Osteocyte (in vitro differentiated cells): ENCODE data around the gene RHBG. TPM values are rescaled to one million over a fixed set of nuclear protein-coding genes. Genes with fewer than 3 reads are reported as not detected.
"Not testable (repeated sequence)": the region's sequence is repeated elsewhere in the genome, so short reads cannot be mapped to it uniquely, and the experiment has no call there.

ENCODE experiments used
- DNase-seq: peaks from one replicate; pipeline ENCODE4 v3.0.0; 2021; ENCODE audit warnings: mixed read lengths; ENCODE audit not compliant: unreplicated experiment; ENCODE audit errors: extremely low spot score
- H3K27ac Mint-ChIP-seq: one replicate; pipeline ENCODE4 v1.8.0; 2021; ENCODE audit warnings: mild to moderate bottlenecking, mixed read lengths; ENCODE audit not compliant: unreplicated experiment
- H3K27me3 Mint-ChIP-seq: one replicate; pipeline ENCODE4 v1.8.0; 2021; ENCODE audit warnings: mixed read lengths; ENCODE audit not compliant: unreplicated experiment
- H3K36me3 Mint-ChIP-seq: one replicate; pipeline ENCODE4 v1.8.0; 2021; ENCODE audit warnings: mixed read lengths; ENCODE audit not compliant: unreplicated experiment
- H3K4me1 Mint-ChIP-seq: one replicate; pipeline ENCODE4 v1.8.0; 2021; ENCODE audit warnings: mixed read lengths; ENCODE audit not compliant: unreplicated experiment
- H3K4me3 Mint-ChIP-seq: one replicate; pipeline ENCODE4 v1.8.0; 2021; ENCODE audit warnings: mild to moderate bottlenecking, moderate library complexity, mixed read lengths; ENCODE audit not compliant: unreplicated experiment
- H3K9me3 Mint-ChIP-seq: one replicate; pipeline ENCODE4 v1.8.0; 2021; ENCODE audit warnings: mixed read lengths; ENCODE audit not compliant: unreplicated experiment
- CTCF ChIP-seq: fragments of 200-600 bp; sonication (generic); IDR thresholded peaks from 2 replicates; pipeline ENCODE4 v1.5.0; 2021; ENCODE audit warnings: antibody characterized with exemption, mild to moderate bottlenecking, moderate library complexity
- long read RNA-seq: library from polyadenylated mRNA; unstranded; transcript quantifications from one replicate; pipeline ENCODE4 v2.0.0, GENCODE V29; 2021
- total RNA-seq: library from RNA; stranded (reverse); gene quantifications from 2 replicates; pipeline ENCODE4 v1.2.1, GENCODE V29; 2021

The RHBG gene, protein sequence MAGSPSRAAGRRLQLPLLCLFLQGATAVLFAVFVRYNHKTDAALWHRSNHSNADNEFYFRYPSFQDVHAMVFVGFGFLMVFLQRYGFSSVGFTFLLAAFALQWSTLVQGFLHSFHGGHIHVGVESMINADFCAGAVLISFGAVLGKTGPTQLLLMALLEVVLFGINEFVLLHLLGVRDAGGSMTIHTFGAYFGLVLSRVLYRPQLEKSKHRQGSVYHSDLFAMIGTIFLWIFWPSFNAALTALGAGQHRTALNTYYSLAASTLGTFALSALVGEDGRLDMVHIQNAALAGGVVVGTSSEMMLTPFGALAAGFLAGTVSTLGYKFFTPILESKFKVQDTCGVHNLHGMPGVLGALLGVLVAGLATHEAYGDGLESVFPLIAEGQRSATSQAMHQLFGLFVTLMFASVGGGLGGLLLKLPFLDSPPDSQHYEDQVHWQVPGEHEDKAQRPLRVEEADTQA
- not detected in 2 replicates for total RNA-seq
- long read RNA-seq, result 0 reads

DNA sequence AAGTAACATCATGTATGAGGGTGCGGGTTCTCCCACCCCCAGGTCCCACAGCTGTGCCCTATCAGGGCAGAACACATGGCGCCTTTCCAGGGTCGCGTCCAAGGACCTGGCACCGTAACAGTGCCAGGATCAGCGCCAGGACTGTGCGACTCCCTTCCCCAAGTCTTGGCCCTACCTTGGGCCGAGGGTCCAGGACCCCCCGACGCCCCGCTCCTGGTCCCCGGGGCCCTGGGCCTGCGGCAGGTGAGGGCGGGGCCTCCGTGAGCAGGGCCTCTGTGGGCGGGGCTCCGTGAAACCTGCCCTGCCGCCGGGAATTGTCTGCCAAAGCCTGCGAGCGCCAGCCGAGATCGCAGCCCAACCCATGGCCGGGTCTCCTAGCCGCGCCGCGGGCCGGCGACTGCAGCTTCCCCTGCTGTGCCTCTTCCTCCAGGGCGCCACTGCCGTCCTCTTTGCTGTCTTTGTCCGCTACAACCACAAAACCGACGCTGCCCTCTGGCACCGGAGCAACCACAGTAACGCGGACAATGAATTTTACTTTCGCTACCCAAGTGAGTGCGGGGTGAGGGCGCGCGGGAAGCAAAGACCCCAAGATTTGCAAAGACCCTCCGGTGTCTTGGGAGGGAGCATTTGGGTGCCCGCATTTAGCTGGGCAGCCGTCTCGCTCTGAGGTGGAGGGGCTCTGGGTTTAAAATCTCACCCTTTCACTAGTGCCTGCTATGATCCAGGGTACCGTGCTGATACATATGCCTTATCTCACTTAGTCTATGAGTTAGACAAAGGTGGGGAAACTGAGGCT lies at the start of gene RHBG:
RHBG (plus strand) TSS at position 323 of the 796 bp plus-strand sequence; CDS start at position 362, 39 bp downstream.
- TF ChIP-seq CTCF, result no peak
- Mint-ChIP-seq H3K9me3 (no peaks in the 10 kb centered on the region), H3K4me3 (peak within 1 kb of the TSS; percentile 61), H3K36me3 (no peaks in the 10 kb centered on the region), H3K27me3 (peaks cover 58% of the 10 kb centered on the region), H3K4me1 (peaks cover 6% of the 10 kb centered on the region), H3K27ac (no peak within 1 kb of the TSS)
- no peak for DNase-seq

DNA sequence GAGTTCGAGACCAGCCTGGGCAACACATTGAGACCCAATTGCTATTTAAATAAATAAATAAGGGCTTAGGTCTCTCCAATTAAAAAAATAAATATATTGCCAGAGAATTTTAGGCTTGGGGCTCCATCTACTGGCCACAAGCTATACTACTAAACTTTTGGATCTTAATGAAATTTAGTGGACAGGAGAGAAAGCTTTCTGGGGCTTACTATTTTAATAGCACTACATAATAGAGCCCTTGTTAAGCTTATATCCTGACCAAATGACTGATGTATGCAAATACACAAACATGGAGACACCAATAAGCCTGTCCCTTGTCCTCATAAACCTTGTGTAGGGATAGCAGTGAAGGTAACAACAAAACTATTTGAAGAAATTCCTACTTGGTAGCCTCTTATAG lies 49.3 kb upstream of the RHBG start:
- DNase-seq, result no peak
- Mint-ChIP-seq H3K4me3 (no peak overlapping the region), H3K4me1 (no peaks in the 10 kb centered on the region), H3K9me3 (no peaks in the 10 kb centered on the region), H3K27ac (no peak overlapping the region), H3K27me3 (no peaks in the 10 kb centered on the region), H3K36me3 (peaks cover 46% of the 10 kb centered on the region)
- peak; percentile 67 for TF ChIP-seq CTCF

DNA sequence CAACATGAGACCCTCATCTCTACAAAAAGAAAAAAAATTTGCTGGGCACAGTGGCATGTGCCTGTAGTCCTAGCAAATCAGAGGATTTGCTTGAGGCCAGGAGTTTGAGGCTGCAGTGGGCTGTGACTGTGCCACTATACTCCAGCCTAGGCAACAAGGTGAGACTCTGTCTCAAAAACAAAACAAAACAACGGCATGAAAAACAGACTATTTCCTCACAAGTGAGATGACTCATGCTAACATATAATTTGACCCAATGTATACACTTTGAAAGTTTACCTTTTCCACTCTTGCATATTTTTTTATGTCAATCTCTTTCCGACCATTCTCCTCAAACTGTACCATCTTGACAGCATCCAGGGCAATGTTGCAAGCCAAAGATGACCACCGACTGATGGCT lies 48.5 kb upstream of the RHBG start:
- H3K27ac Mint-ChIP-seq, result no peak overlapping the region
- peaks cover 48% of the 10 kb centered on the region for H3K36me3 Mint-ChIP-seq
- H3K9me3 Mint-ChIP-seq, result no peaks in the 10 kb centered on the region
- no peaks in the 10 kb centered on the region for H3K27me3 Mint-ChIP-seq
- DNase-seq, result no peak
- H3K4me1 Mint-ChIP-seq, result no peaks in the 10 kb centered on the region
- no peak overlapping the region for H3K4me3 Mint-ChIP-seq
- TF ChIP-seq CTCF, result no peak

GRCh38 chr1:156323179-156323578 lies 45.8 kb upstream of the RHBG start:
- H3K36me3 Mint-ChIP-seq, result peaks cover 32% of the 10 kb centered on the region
- H3K4me1 Mint-ChIP-seq, H3K27me3 Mint-ChIP-seq, DNase-seq, H3K4me3 Mint-ChIP-seq, H3K27ac Mint-ChIP-seq, H3K9me3 Mint-ChIP-seq: not testable (repeated sequence)

DNA sequence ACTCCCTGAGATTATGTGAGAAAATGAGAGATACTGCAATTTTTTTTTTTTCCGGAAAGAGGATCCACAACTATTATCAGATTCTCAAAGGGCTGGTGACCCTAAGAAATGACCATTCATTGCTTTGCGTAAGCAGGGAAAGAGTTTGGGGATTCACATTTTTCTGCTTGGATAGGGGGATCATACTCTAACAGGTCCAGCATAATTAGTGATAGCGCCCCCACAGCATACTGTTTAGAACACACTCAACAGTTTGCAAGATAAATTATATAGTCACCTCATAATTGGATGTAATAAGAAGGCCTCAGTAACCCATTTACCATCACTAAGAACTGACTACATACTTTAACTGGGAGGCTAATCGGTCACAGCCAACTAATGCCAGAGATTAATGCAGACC lies 32.8 kb upstream of the RHBG start:
- TF ChIP-seq CTCF, result peak; percentile 21
- Mint-ChIP-seq H3K9me3 (no peaks in the 10 kb centered on the region), H3K4me1 (peaks cover 24% of the 10 kb centered on the region), H3K27me3 (no peaks in the 10 kb centered on the region), H3K4me3 (peak overlapping the region; percentile 98), H3K36me3 (peaks cover 14% of the 10 kb centered on the region), H3K27ac (no peak overlapping the region)
- DNase-seq, result no peak
